ENCODE data around the gene POLD1. TPM values are rescaled to one million over a fixed set of nuclear protein-coding genes. Genes with fewer than 3 reads are reported as not detected.
"Not testable (repeated sequence)": the region's sequence is repeated elsewhere in the genome, so short reads cannot be mapped to it uniquely, and the experiment has no call there.

POLD1 gene
- total RNA-seq, 1 donor from 2014 or later, result 54.4 TPM

- DNase-seq (ENCODE audit: low spot score), result no peak
- Mint-ChIP-seq H3K4me1 (ENCODE audit: unreplicated experiment) (peaks cover 4% of the 10 kb centered on the region), H3K9me3 (ENCODE audit: unreplicated experiment) (peaks cover 7% of the 10 kb centered on the region), H3K36me3 (ENCODE audit: low read depth, unreplicated experiment) (no peaks in the 10 kb centered on the region), H3K27ac (ENCODE audit: unreplicated experiment) (no peak overlapping the region), H3K4me3 (ENCODE audit: unreplicated experiment) (peak overlapping the region; percentile 83), H3K27me3 (ENCODE audit: unreplicated experiment) (peaks cover 14% of the 10 kb centered on the region)
- TF ChIP-seq, protein P1, sequence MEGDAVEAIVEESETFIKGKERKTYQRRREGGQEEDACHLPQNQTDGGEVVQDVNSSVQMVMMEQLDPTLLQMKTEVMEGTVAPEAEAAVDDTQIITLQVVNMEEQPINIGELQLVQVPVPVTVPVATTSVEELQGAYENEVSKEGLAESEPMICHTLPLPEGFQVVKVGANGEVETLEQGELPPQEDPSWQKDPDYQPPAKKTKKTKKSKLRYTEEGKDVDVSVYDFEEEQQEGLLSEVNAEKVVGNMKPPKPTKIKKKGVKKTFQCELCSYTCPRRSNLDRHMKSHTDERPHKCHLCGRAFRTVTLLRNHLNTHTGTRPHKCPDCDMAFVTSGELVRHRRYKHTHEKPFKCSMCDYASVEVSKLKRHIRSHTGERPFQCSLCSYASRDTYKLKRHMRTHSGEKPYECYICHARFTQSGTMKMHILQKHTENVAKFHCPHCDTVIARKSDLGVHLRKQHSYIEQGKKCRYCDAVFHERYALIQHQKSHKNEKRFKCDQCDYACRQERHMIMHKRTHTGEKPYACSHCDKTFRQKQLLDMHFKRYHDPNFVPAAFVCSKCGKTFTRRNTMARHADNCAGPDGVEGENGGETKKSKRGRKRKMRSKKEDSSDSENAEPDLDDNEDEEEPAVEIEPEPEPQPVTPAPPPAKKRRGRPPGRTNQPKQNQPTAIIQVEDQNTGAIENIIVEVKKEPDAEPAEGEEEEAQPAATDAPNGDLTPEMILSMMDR (IDR thresholded peaks at IDR 0.05; ENCODE audit: unreplicated experiment), result no peak
These were observed 49.3 kb downstream of the POLD1 start for GRCh38 chr19:50433201-50434180.

DNA sequence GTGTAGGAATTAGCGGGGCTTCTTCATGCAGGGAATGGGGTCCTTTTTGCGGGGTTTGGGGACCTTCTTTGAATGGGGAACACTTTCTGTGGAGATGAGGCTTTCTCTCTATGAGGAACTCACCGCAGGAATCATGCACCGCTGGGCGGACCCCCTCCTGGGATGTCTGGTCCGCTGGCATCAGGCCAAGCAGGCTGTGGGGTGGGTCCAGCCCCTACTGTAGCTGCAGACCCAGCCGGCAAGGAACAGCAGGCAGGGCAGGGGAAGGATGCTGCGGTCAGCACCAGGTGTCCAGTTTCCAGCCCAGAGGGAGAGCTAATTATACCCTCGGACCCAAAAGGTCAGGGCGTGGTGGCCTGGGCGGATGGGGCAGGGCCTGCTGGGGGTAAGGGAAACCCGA lies 50.4 kb downstream of the POLD1 start:
- Mint-ChIP-seq H3K36me3 (ENCODE audit: low read depth, unreplicated experiment) (no peaks in the 10 kb centered on the region), H3K9me3 (ENCODE audit: unreplicated experiment) (peaks cover 13% of the 10 kb centered on the region), H3K27ac (ENCODE audit: unreplicated experiment) (no peak overlapping the region), H3K4me1 (ENCODE audit: unreplicated experiment) (peaks cover 4% of the 10 kb centered on the region), H3K27me3 (ENCODE audit: unreplicated experiment) (peaks cover 16% of the 10 kb centered on the region), H3K4me3 (ENCODE audit: unreplicated experiment) (no peak overlapping the region)
- TF ChIP-seq, protein P1 (IDR thresholded peaks at IDR 0.05; ENCODE audit: unreplicated experiment), result no peak
- no peak for DNase-seq (ENCODE audit: low spot score)

GRCh38 chr19:50435221-50435620 lies 51.1 kb downstream of the POLD1 start:
- Mint-ChIP-seq H3K27me3 (ENCODE audit: unreplicated experiment) (peaks cover 15% of the 10 kb centered on the region), H3K4me1 (ENCODE audit: unreplicated experiment) (peaks cover 4% of the 10 kb centered on the region), H3K4me3 (ENCODE audit: unreplicated experiment) (no peak overlapping the region), H3K9me3 (ENCODE audit: unreplicated experiment) (peaks cover 18% of the 10 kb centered on the region), H3K27ac (ENCODE audit: unreplicated experiment) (no peak overlapping the region), H3K36me3 (ENCODE audit: low read depth, unreplicated experiment) (peaks cover 4% of the 10 kb centered on the region)
- no peak for DNase-seq (ENCODE audit: low spot score)
- TF ChIP-seq, protein P1 (IDR thresholded peaks at IDR 0.05; ENCODE audit: unreplicated experiment), result no peak

DNA sequence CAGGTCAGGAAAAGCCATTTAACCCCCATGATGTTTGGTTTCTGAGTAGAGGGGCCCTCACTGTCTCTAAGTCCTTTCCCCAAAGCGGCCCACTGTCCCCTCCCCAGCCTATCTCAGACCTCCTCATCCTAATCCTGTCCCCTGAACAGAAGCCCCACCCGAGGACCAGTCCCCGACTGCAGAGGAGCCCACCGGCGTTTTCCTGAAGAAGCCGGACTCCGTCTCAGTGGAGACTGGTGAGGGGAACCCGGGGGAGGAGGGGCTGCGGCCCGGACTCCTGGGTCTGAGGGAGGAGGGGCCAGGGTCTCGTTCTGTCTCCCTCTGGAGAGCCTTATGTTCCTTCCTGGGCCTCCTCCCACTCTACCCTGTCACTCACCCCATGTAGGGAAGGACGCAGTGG lies 51.5 kb downstream of the POLD1 start:
- Mint-ChIP-seq H3K4me1 (ENCODE audit: unreplicated experiment) (peaks cover 4% of the 10 kb centered on the region), H3K9me3 (ENCODE audit: unreplicated experiment) (peaks cover 18% of the 10 kb centered on the region), H3K27me3 (ENCODE audit: unreplicated experiment) (peaks cover 15% of the 10 kb centered on the region), H3K27ac (ENCODE audit: unreplicated experiment) (no peak overlapping the region), H3K4me3 (ENCODE audit: unreplicated experiment) (no peak overlapping the region), H3K36me3 (ENCODE audit: low read depth, unreplicated experiment) (peaks cover 4% of the 10 kb centered on the region)
- no peak for DNase-seq (ENCODE audit: low spot score)
- TF ChIP-seq, protein P1 (IDR thresholded peaks at IDR 0.05; ENCODE audit: unreplicated experiment), result no peak

DNA sequence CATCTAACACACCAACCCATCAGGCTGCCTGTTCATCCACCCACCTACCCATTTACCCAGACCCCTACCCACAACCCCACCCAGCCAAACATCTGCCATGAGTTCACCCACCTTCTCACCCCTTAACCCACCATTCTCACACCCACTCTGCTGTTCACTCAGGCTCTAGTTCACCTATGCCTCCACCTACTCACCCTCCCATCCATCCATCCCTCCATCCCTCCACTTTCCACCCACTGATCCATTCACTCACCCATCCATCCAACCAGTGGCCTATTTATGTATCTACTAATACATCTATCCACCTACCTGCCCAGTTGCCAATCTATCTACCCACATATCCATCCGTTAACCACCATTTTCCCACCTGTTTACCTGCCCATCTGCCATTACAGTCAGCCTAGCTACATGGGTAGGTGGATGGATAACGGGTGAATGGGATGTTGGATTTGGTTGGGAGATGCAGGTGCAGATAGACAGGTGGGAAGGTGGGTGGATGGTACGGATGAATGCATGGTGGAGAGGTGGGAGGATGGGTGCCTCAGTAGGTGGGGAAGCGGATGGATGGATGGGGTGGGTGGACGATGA lies 53.8 kb downstream of the POLD1 start:
- TF ChIP-seq, protein P1 (IDR thresholded peaks at IDR 0.05; ENCODE audit: unreplicated experiment), result no peak
- no peaks in the 10 kb centered on the region for H3K4me1 Mint-ChIP-seq (ENCODE audit: unreplicated experiment)
- H3K27ac Mint-ChIP-seq (ENCODE audit: unreplicated experiment), result no peak overlapping the region
- H3K9me3 Mint-ChIP-seq (ENCODE audit: unreplicated experiment), result peaks cover 17% of the 10 kb centered on the region
- H3K27me3 Mint-ChIP-seq (ENCODE audit: unreplicated experiment), result peaks cover 14% of the 10 kb centered on the region
- DNase-seq (ENCODE audit: low spot score), result no peak
- H3K36me3 Mint-ChIP-seq (ENCODE audit: low read depth, unreplicated experiment), result peaks cover 4% of the 10 kb centered on the region
- no peak overlapping the region for H3K4me3 Mint-ChIP-seq (ENCODE audit: unreplicated experiment)

- peaks cover 17% of the 10 kb centered on the region for H3K9me3 Mint-ChIP-seq (ENCODE audit: unreplicated experiment)
- H3K27me3 Mint-ChIP-seq (ENCODE audit: unreplicated experiment), result peaks cover 12% of the 10 kb centered on the region
These were observed 55.0 kb downstream of the POLD1 start for GRCh38 chr19:50439130-50439529.

More at GRCh38 chr19:50439130-50439529, 55.0 kb downstream of the POLD1 start:
- not testable (repeated sequence) for DNase-seq (ENCODE audit: low spot score); H3K4me3 Mint-ChIP-seq (ENCODE audit: unreplicated experiment); H3K27ac Mint-ChIP-seq (ENCODE audit: unreplicated experiment); H3K4me1 Mint-ChIP-seq (ENCODE audit: unreplicated experiment)
- H3K36me3 Mint-ChIP-seq (ENCODE audit: low read depth, unreplicated experiment), result peaks cover 13% of the 10 kb centered on the region
